Stimulated activated CD4-positive, alpha-beta T cell treated with anti-CD3 and anti-CD28 coated beads, Interleukin-2, amount 100 ng/mL, for 4 hours (primary cell): ENCODE results near the gene ZDHHC7.
A peak's percentile ranks its signal among the peaks of the same experiment; 100 is the strongest.

ENCODE experiments used
- DNase-seq: peaks from one replicate; pipeline ENCODE4 v3.0.0-alpha.2; 2020; ENCODE audit warnings: low read depth

The ZDHHC7 gene

DNA sequence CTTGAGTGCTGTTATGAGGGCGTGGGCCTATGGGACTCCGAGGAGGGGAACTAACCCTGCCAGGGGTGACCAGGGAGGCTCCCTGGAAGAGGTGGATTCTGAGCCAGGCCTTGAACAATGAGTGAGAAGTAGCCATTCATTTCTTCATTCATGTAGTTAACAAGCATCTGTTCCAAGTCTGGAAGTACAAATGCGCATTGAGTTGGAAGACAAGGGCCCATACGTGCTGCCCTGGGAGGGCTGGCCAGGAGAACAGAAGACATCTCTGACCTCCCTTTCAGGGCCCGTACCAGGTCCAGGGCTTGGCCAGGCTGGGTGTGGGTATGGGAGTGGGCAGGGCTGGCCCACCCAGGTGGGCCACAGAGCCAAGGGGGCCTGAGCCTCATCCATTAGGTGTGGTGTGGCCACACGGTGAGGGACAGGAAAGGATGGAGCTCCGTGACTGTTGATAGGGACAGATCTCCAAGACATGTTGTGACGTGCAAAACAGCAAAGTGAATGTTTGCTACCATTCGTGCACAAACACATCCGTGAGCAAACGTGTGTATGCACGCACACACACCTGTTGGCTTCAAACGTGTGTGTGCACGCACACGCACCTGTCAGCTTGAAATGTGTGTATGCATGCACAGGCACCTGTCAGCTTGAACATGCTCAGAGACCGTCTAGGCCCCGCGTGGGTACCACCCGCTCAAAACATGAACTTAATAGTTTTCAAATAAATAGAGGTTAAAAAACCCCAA lies 46.8 kb downstream of the ZDHHC7 start:
- no peak for DNase-seq

DNA sequence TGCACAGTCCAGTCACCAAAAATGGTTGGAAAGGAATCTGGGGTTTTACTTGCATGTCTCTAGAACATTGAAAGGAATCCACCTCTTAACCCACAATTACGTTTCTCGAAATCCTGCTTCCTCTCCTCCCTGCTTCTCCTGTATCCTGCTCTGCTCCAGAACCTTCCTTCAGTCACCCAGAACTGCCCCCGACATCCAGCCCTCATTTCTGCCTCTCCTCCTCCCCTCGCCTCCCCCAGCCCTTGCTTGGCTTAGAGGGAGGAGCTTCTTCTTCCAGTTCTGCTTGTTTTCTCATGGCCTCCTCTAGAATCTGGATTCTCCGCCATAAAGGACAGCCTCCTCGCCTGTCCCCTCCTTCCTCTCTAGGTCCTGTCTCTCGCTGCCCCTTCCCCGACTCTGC lies 48.3 kb downstream of the ZDHHC7 start:
- no peak for DNase-seq

DNA sequence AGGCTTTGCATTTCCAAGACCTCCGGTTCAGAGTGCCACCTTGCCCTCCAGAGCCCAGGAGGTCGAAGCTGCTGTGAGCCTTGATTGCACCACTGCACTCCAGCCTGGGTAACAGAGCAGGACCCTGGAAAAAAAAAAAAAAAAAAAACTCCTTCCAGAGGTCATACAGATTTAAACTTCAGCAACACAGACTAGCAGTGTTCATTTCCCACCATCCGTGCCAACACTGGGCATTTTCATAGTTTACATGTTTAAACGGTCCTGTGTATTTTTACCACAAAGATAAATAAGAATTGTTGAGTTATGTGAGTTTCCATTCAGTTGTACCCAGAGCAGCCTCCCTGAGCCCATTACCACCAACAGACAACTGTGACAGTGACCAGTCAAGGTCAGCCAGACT lies 50.4 kb downstream of the ZDHHC7 start:
- DNase-seq: no peak

DNA sequence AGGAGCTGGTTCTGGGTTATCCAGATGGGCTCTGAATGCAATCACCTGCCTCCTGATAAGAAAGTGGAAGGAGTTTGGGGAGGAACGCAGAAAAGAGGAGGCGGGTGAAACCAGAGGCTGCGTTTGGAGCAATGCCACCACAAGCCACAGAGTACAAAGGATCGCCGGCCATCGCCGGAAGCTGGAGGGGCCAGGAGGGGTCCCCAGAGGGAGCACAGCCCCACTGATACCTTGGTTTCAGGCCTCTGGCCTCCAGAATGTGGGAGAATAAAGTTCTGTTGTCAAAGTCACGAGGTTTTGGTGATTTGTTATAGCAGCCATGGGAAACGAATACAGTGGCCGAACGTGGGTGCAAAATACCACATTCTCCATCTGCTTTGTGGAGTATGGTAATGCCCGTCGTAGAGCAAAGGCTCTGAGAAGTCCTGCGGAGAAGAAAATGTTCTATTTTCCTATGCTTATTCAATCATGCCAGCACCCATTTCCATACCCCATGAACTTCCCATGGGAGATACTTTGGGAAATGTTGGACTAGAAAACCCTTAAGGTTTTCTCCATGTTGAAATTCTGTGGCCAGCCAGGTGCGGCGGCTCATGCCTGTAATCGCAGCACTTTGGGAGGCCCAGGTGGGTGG lies 51.4 kb downstream of the ZDHHC7 start:
- DNase-seq: no peak

DNA sequence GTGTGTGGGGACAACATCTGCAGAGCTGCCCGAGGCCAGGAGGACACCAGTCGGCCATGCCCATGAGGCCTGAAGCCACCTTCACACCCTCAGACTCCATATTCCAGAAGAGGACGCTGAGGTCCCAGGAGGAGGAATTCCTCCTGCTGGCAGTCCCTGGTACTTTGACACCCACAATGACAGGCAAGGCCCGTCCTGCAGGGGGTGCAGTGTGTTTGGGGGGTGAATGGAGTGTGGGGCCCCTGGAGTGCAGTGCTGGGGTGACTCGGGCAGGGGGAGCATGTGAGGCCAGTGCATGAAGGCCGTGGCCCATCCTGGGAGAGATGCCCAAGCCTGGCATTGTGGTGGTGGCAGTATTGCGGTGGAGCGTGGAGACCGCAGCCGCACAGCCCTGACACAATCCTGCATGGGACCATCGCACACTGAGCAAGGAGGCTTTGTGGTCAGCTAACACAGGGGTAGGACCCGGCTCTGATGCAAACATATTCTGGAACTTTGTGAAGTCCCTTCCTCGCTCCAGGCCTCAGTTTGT lies 52.2 kb downstream of the ZDHHC7 start:
- no peak for DNase-seq

DNA sequence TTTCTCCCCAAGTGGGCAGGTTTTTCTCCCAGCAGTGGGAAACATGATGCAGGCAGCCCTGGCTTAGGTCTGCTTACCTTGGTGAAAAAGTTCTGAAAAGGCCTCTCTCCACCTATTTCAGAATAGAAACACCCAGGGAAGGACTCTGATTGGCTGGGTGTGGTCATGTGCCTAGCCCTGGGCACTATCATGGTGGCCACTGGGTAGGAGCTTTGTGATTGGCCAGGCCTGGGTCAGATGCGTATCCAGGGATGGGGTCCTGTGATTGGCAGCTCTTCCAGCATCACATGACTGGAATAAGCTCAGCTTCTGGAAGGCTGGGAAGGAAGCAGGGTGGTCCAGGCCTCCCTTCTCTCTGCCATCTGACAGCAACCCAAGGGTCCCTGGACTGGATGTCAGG lies 53.5 kb downstream of the ZDHHC7 start:
- DNase-seq: no peak

DNA sequence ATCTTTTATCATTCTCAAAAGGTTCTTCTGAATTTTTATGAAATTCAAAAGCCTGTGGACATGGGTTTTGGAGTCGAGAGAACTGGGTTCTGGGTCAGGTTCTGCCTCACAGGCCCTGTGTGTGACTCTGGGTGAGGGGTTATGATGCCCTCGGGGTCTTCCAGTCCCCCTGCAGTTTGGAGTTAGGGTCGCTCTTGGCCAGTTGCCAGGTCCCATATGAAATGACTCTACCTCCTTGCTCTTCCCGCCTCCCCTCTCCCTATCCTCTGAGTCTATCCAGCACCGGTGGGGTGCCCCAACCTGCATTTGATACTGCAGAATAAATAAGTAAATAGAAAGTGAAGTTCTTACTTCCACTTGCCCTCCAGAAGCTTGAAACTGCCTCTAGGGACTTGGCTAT lies 54.1 kb downstream of the ZDHHC7 start:
- no peak for DNase-seq

DNA sequence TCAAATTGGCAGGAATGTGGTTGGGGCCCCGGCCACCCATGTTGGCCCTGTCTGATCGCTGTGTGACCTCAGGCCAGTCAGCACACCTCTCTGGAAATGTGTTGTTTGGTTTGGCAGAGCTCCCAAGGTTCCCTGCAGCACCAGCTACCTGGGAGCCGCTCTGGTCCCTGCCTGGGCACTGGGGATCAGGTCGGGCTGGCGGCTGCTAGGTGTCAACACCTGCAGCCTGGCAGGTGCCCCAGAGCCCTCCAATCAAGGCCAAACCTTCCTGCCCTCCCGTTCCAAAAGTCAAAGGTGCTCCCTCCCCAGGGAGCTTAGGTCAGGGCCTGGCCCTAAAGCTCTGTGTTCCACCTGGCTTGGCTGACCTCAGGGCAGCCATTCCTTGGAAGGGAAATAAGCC lies 55.9 kb downstream of the ZDHHC7 start:
- no peak for DNase-seq

DNA sequence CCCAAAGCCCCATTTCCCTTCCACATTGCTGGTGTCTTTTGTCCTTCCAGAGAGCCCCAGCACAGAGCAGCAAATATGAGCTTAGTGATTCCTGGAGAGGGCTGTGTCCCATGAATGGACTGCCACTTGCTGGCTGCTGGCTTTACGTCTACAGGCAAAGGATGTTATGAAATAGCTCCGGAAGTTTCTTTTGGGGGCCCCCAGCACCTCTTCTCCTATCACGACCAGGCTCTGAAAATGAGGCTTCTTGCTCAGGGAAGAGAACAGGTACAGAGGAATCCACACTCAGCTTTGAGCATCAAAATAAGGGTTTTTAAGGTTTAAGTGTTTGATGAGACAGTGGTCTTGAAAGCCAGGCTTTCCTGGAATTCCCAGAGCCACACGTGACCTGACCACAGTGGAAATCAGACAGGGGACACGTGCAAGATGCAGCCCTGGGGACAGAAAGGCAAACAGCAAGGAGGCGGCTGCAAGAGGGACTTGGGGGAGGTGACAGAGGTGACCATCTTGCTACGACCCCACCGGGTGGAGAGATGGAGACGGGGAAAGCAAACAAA lies 58.1 kb downstream of the ZDHHC7 start:
- no peak for DNase-seq

DNA sequence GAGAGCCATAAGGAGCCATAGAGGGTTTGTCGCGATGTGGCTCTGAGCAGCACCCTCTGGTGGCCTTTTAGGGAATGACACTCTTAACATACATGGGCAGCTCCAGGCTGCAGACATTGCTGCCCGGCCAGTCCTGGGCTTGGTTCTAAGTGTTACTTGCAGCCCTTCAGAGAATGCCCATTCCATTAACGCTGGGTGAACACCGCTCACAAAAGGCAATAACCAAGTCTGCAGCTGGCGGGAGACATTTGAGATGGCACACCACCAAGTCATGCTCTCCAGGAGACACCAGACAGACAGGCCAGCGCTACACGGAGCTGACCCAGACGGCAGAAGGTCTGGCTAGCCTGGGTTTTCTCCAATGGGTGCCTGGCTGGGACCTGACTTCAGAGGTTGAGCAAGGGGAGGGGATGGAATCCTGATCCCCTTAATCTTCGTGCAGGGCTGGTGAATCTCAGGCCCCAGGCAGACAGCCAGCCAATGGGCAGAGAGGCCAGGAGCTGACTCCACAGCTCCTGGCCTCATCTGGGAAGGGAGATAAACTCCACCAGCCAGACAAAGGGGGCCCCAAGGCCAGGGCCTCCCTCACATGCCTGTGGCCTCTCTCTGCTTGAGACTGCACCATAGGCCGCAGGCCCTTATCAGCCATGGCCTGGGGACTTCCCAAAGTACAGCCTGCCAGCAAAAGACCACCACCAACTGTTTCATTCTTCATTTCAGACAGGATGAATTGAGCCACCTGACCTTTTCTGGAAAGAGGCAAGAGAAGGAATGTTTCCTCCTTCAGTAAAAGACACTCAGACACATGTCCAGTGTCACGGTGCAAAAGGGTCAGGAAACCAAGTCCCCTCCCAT lies 58.8 kb downstream of the ZDHHC7 start:
- peak; percentile 56 for DNase-seq

DNA sequence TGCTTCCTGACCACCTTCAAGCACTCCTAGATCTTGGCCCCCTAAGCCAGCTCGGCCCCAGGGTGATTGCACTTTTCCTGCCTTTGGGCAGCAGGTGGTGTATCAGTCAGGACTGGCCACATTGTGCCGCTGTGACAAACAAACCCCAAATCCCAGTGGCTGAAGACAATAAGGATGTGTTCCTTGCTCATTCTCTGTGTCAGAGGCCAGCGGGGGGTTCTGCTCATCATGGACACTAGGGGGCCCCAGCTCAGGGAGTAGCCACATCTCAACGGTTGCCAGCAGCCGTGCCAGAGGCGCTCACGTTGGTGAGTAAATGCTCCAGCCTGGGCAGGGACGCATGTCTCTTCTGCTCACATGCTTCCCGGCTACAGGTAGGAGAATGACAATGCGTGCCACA lies 60.4 kb downstream of the ZDHHC7 start:
- no peak for DNase-seq

DNA sequence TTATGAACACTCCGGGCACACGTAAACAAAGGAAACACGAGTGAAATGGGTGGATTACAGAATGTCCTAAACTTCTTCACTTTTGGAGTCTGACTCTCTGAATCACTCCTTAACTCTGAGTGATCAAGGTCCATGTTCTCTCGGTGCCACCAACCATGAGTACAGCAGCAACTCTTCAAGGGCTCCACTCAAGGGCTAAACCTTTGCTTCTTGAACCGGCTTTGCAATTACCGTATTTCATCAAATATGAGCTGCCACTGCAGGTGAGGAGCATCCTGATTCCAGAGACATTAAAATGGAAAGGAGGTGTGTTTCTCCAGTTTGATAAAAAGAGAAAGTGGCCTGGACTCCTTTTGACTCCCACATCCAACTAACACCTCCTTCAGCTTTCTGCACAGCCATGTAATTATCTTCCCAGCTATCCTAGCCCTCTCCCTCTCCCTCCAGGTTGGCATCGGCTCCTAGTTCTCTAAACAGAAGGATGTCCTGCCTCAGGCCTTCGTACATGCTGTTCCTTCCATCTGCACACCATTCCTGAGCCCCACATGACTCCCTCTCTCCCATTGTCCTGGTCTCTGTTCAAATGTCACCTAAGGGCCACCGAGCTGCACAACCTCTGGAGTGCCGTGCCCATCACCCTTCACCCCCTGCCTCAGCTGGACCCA lies 61.4 kb downstream of the ZDHHC7 start:
- DNase-seq: no peak

DNA sequence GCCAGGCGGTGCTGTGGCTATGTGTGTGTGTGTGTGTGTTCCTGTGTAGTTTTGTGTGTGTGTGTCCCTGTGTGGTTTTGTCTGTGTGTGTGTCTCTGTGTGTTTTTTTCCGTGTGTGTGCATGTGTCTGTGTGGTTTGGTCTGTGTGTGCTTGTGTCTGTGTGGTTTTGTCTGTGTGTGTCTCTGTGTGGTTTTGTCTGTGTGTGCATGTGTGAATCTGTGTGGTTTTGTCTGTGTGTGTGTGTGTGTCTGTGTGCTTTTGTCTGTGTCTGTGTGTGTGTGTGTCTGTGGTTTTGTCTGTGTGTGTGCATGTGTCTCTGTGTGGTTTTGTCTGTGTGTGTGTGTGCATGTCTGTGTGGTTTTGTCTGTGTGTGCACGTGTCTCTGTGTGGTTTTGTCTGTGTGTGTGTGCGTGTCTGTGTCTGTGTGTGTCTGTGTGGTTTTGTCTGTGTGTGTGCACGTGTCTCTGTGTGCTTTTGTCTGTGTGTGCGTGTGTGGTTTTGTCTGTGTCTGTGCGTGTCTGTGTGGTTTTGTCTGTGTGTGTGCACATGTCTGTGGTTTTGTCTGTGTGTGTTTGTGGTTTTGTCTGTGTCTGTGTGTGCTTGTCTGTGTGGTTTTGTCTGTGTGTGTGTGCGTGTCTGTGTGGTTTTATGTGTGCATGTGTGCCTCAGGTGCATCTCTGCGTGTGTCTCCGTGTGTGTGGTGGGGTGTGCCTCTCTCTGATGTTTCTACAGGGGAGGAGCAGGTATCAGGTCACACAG lies 62.3 kb downstream of the ZDHHC7 start:
- DNase-seq: no peak

DNA sequence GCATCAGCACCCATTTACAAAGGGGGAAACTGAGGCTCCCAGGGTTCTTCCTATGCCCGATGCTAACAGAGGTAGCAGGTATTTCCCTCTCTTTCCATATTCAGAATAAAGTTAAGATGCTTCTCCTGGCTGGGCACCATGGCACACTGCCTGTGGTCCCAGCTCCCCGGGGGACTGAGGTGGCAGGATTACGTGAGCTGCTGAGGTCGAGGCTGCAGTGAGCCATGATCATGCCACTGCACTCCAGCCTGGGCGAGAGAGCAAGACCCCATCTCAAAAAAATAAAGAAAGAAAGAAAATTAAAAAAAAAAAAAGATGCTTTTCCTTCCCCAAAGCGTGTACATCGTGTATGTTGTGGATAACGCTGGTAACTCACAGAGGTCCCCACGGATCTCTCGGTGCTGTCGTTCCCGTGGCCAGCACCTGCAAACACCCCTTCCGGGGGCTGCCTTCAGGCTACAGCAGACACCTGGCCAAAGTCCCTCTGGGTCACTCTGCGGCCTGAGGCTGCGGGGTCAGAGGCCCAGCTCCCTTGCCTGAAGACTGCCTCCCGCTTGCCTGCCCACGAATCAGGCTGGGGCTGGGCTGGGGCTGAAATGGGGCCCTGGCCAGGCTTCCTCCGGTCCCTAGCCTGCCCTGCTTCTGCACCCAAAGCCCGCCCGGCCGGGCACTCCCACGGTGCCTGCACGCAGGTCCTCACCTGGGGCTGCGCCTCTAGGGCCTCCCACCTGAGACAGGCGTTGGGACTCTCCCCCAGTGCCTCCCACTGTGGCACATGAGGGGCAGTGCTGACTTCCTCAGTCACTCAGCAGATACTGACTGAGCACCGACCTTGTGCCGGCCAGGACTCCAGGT lies 63.1 kb downstream of the ZDHHC7 start:
- no peak for DNase-seq

DNA sequence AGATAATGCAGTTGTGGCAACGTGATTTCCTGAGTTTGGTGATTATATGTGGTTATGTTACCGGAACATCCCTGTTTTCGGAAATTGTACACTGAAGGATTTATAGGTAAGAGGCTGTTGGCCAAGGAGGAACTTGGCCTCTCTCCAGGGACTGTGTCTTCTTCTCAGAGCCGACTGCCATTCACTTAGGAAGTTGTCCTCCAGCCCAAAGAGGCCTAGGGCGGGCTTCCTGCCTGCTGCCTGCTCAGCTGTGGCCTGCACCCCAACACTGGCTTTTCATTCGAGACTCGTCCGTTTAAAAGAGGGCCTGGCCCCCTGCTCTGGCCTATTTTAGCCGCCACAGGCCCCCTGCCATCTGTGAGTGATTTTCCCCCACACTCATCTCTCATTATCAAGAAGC lies 64.3 kb downstream of the ZDHHC7 start:
- DNase-seq: no peak

DNA sequence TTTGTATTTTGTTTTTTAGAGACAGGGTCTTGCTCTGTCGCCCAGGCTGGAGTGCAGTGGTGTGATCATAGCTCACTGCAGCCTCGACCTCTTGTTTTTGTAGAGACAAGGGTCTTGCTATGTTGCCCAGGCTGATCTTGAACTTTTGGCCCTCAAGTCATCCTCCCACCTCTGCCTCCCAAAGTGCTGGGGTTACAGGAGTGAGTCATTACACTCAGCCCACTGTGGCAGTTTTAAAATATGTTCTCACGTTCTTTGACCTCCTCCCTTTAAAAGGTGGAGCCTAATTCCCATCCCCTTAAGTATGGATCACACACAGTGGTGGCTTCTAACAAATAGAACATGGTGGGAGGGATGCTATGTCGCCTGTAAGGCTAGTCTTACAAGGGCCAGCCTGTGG lies 67.7 kb downstream of the ZDHHC7 start:
- DNase-seq: no peak

DNA sequence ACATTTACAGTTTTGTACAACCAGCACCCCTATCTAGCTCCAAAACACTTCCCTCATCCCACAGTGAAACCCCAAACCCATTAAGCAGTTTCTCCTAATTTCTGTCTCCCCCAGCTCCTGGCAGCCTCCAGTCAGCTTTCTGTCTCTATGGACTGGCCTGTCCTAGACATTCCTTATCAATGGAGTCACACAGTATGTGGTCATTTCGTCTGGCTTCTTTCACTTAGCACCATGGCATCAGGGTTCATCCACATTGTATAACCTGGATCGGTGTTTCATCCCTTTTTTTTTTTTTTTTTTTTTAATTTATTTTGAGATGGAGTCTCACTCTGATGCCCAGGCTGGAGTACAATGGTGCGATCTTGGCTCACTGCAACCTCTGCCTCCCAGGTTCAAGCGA lies 68.5 kb downstream of the ZDHHC7 start:
- DNase-seq: no peak

DNA sequence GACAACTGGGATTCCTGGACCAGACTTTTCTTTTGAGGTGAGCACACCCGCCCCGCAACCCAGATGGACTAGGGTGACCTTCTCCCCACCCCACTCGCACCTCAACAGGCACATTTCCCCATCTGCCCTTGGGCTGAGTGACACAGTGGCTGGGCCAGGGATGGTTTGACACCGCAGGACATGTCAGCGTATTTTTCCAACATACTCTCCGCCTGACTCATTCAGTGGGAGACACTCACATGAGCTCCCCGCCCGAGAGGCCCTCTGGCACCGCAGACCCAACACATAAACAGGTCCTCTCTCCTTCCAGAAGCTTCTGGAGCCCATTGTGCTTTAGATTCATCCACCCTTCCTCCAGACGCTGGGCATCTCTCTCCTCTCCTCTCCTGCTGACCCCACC lies 69.4 kb downstream of the ZDHHC7 start:
- no peak for DNase-seq

DNA sequence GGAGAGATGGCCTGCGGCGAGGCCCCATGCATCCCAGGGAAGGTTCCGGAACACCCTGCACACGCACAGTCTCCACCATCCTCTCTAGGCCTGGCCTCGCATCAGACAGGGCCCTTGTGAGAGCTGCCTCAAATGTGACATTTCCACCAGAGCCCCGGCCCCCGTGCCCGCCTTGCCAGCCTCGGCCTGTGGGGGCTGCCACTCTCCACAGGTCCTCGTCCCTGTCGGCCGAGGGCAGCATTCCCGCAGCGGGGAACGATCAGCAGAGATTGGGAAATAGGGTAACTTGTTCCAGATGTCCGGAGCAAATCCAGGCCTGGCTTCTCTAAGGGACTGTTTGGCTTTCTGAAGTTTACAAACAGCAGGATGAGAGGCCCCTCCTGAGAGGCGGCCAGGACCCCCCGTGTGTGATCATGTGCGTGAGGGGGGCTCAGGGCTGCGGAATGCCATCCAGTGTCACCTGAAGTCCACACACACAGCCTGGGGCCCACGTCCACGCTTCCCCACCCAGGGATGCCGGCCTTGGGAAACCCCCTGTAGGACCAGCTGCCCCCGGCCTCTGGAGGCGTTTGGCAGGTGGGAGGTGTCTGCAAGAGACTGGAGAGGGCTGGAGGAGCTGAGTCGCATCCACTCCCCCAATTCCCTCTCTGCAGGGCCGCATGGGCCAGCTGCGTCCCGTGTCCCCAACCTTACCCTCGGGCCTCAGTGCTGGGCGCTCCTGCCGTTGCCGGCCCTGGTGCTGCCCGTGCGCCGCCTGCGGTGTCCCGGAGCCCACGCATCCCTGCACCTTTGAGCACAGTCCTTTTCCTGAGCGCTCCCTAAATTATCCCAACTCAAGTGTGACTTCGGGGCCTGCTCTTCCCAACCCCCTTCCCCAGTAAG lies 70.4 kb downstream of the ZDHHC7 start:
- no peak for DNase-seq
